T1000 (cell line): ENCODE data around the gene THRAP3.
"Not testable (repeated sequence)": the region's sequence is repeated elsewhere in the genome, so short reads cannot be mapped to it uniquely, and the experiment has no call there.

ENCODE experiments used
- DNase-seq: peaks from one replicate; lab custom pipeline; 2025; ENCODE audit warnings: mixed read lengths; lab: John Stamatoyannopoulos, UW

The THRAP3 gene

DNA sequence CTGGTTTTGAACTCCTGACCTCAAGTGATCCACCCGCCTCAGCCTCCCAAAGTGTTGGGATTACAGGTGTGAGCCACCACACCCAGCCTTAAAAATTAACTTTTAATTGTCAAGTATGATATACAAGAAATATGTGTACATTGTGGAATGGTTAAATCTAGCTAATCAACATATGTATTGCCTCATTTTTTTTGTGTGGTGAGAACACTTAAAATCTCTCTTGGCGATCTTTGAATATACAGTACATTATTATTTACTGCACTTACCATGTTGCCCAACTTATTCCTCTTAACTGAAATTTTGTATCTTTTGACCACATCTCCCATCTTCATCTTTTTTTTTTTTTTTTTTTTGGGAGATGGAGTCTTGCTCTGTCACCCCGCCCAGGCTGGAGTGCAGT is 23.3 kb downstream of the THRAP3 start:
- DNase-seq: no peak

DNA sequence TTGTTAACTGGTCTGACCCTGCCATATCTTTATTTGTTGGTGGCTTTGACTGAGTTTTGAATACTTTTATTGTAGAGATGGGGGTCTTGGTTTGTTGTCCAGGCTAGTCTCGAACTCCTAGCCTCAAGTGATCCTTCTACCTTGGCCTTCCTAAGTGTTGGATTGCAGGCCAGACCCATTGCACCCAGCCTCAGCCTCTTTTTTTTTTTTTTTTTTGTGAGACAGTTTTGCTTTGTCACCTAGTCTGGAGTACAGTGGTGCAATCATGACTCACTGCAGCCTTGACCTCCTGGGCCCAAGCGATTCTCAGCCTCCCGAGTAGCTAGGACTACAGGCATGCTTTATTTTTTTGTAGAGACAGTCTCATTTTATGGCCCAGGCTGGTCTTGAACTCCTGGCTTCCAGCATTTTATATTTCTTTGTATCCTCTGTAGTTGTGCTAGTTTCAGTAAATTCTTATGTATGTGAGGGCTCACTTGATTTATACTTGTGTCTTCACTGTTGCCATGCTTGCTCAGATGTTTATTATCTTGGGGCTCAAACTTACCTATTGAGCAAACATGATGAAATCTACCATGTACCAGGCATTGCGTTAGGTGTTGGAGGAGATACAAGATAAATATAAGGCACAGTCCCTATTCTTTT is 24.1 kb downstream of the THRAP3 start:
- peak; percentile 38 for DNase-seq

DNA sequence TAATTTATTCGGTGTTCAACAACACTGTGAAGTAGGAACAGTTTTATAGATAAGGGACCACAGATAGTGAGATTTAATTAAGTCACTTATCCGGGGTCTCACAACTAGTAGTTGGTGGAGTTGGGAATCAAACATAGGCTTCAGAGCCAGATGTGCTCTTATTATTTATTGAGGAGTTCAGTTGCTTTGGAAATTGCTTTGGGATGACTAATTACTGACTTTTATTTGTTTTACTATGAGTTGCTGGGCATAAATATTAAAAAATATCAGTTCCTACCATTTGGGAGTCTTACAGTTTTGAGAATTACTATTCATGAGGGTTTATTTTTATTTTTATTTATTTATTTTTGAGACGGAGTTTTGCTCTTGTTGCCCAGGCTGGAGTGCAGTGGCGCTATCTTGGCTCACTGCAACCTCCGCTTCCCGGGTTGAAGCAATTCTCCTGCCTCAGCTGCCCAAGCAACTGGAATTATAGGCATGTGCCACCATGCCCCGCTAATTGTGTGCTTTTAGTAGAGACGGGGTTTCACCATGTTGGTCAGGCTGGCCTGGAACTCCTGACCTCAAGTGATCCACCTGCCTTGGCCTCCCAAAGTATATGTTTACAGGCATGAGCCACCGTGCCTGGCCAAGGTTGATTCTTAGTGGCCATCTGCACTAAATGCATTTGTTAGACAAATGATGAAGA is 27.7 kb downstream of the THRAP3 start:
- no peak for DNase-seq

DNA sequence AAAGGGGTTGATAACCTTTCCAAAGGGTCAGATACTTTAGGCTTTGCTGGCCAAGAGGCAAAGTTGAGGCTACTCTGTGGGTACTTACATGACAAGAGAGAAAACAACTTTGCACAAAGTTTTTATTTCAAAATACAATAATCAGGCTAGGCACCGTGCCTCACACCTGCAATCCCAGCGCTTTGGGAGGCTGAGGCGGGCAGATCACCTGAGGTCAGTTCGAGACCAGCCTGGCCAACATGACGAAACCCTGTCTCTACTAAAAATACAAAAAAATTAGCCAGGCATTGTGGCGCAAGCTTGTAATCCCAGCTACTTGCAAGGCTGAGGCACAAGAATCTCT is 28.2 kb downstream of the THRAP3 start:
- DNase-seq: not testable (repeated sequence)

DNA sequence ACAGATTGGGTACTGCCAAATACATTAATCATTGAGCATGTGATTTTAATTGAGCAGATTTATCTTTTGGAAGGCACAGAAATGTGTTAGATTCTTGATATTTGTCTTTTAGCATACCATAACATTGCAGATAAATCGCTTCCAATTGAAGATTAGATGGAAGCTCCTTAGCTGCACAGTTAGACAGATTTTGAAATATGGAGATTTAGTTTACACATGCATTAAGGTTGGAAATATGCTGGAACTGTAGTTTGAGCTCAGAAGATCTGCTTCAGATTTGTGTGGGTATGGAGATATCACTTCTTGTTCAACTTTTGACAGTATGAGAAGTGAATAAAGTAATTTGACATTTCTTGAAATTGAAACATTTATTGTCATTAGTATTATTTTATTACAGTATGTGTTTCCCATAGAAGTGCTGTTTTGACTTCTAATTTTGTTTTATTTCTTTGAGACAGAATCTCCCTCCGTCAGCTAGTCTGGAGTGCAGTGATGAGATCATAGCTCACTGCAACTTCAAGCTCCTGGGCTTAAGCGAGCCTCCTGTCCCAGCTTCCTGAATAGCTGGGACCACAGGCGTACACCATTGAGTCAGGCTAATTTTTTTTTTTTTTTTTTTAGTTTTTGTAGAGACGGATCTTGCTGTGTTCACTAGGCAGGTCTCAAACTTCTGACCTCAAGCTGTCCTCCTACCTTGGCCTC is 29.1 kb downstream of the THRAP3 start:
- DNase-seq: no peak

DNA sequence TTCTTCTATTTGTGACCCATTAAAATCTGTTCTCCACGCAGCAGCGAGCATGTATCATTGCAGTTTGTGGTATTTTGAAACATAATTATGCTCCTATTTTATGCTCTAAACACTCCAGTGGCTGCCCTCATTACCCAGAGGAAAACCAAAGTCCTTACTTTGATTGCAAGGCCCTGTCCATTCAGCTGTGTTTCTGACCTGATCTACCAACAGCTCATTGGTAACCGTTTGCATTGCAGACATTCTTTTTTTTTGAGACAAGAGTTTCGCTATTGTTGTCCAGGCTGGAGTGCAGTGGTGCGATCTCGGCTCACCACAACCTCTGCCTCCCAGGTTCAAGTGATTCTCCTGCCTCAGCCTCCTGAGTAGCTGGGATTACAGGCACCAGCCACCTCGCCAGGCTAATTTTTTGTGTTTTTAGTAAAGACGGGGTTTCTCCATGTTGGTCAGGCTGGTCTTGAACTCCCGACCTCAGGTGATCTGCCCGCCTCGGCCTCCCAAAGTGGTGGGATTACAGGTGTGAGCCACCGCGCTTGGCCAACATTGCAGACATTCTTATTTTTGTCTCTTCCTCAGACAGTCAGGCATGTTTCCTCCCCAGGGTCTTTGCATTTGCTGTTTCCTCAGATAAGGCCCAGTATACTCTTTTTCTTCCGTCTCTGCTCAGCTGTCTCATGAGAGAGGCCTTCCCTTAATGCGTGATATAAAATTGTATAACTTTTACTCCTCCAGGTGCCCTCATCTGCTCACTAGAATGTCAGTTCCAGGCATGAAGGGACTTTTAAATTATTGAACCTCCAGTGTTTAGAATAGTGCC is 32.5 kb downstream of the THRAP3 start:
- DNase-seq: no peak

DNA sequence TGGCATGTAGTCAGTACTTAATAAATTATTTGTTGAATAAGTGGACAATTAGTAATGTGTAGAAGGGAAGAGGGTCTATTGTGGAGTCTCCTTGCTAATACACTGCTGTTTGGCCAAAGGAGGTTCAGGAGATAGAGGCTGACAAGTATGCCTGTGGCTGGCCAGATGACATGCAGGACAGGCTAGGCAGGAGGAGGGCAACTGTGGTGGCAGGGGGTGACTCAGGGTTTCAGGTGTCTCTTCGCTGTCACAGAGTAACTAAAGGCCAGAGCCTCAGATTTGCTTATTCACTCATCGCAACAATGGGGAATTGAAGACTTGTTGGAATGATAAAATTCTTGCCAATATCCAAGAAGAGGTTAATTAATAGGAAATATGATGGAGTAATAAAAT is 33.1 kb downstream of the THRAP3 start:
- DNase-seq: no peak

DNA sequence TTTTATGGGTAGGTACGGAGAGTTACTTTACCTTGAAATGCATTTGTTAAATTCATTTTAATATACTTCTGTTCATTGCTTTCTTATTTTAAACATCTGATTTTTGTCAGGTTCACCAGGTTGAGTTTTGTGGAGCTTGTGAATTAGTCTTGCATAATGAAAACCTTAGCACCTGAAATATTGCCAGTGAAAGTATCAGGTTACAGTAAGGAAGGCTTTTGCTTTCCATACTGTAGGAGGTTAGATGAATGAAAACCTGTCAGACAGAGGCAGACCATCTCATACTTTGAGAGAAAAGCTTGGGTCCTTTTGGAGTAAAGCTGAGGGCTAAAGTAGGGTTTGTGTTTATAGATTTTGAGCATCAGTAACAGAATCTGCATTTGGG is 34.7 kb downstream of the THRAP3 start:
- DNase-seq: no peak

DNA sequence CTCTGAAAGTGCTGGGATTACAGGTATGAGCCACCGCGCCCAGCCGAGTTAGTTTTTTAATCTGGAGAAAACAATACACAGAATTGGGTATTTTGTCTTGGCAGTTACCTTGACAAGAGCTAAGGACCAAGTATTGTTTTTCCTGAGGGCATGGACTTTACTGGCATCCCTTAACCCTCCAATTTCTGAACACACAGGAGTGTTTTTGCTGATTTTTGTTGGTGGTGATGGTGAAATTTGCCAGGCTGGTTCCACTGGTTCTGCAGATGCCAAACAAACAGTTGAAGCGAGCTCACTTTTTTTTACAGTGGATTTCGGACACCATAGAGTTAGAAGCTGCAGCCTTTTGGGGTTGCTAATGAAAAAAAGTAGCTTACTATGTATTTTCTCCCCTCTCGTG is 44.7 kb downstream of the THRAP3 start:
- DNase-seq: no peak

DNA sequence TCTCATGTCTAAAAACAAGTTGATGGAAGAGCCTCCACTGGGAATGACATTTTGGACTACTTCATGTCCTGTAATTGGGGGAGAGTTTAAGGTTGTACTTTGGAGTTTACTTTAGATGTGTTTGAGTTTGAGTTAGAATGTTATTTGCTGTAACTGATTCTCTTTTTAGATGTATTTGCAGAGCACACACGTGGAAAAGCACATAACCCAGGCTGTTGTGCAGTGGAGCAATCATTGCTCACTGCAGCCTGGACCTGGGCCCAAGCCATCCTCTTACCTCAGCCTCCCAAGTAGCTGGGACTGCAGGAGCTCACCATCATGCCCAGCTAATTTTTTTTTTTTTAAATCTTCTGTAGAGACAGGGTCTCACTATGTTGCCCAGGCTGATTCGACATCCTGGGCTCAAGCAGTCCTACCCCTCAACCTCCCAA is 45.2 kb downstream of the THRAP3 start:
- no peak for DNase-seq

DNA sequence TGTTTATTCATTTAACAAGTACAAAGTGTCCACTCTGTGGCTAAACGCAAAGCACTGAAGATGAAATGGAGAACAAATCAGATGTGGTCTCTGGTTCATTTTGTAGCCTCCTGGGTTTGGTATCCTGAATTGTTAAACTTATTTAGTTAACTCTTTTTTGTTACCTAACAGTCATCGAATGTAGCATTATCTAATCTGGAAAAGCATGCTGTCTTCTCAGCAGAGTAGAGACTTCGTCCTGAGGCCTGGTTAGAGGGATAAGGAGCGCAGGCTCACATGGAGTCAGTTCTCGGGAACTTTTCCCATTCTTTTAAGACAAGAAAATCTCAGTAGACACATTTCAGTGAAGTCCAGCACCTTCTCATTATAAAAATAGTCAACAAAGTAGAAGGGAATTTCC is 48.8 kb downstream of the THRAP3 start:
- DNase-seq: no peak

DNA sequence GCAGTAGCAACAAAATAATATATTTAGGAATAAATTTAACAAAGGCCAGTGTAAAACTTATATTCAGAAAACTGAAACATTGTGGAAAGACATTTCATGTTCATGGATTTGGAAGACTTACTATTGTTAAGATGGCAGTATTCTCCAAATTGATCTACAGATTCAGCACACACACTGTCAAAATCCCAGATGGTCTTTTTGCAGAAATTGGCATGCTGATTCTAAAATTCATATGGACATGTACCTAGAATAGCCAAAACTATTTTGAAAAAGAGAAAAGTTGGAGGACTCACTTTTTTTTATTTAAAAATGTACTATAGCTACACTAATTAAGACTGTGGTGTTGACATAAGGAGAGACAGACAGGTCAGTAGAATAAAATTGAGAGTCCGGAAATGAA is 50.0 kb downstream of the THRAP3 start:
- no peak for DNase-seq

DNA sequence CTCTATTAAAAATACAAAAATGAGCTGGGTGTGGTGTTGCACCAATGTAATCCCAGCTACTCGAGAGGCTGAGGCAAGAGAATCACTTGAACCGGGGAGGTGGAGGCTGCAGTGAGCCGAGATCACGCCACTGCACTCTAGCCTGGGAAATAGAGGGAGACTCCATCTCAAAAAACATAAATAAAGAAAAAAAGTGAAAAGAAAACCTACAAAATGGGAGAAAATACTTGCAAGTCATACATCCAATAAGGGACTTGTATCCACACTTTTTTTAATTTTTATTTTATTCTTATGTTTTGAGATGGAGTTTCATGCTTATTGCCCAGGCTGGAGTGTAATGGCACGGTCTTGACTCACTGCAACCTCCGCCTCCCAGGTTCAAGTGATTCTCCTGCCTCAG is 52.4 kb downstream of the THRAP3 start:
- DNase-seq: no peak

DNA sequence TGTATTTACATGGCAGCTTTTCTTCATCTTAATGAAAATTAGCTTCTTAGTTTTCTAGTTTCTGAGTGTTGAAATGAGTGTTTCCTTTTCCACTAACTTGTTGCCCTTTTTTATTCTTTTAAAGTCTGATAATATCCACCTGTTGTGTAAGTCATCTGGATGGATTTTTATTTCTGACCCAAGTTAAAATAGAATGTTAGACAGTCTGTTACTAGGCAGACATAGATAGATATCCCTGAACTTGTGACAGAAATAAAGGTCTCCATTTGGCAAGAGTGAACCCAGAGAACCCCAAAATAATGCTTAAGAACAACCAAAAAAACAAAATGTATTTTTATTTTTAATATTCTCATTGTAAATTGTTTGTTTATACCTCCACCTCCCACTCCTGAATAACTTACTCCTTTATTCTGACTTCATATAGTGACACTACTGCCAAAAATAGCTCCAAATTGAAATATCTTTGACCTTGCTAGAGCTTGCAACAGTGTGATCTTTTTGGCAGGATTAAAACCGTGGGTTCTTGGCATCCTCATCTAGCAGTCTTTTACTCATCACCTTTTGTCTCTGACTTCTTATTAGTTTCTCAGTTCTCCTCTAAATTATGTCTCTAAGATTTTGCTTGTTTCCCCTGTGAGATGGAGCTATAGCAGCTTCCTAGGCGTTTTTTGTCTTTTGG is 55.0 kb downstream of the THRAP3 start:
- no peak for DNase-seq

DNA sequence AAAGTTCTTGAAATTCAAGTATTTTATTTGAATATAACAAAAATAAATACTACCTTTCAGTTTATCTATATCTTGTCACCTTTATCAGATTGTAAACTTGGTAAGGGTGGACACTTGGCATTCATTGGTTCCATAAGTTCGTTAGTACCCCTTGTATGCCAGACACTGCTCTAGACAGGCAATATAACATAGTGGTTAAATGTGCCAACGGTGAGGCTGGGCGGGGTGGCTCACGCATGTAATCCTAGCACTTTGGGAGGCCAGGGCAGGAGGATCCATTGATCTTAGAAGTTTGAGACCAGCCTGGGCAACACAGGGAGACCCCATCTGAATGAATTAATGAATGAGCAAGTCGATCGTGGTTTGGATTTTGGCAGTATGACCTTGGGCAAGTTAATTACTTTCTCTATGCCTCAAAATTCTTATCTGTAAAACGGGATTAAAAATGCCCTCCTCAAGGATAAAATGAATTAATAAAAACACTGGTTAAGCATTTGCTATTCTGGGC is 55.6 kb downstream of the THRAP3 start:
- no peak for DNase-seq

DNA sequence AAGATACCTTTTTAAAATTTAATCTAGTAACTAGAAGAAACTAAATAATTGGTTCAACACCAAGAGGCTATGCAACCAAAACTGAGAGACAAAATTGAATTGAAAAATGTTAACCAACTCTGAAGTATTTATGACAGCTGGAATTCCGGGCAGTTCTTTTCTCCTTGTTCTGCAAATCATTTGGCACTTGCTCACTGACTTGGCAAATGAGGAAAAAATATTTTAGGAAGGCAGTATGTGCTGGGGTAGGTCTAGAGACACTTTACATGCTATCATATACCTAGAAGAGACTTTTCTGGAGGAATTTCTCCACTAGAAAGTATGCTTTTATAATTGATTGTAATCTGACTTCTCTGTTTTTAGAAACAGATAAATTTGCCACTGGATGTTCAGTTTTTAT is 59.8 kb downstream of the THRAP3 start:
- no peak for DNase-seq

DNA sequence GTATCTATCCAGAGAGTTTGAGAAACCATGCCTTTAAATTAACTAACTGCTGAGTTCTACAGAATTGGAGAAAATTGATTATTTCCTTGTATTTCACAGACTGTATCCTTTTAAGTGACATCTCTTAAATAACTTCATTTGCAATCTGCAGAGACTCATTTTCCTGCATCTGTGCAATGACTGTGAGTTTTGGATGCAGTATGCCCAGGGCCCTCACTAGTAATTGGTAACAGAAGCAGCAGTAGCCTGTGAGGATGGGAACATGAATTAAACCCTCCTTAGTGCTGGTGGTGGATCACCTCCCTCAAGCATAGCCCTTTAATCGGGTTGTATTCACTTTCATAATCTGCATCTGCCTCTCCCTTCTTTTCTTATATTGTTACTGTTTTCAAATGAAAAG is 60.3 kb downstream of the THRAP3 start:
- DNase-seq: no peak

DNA sequence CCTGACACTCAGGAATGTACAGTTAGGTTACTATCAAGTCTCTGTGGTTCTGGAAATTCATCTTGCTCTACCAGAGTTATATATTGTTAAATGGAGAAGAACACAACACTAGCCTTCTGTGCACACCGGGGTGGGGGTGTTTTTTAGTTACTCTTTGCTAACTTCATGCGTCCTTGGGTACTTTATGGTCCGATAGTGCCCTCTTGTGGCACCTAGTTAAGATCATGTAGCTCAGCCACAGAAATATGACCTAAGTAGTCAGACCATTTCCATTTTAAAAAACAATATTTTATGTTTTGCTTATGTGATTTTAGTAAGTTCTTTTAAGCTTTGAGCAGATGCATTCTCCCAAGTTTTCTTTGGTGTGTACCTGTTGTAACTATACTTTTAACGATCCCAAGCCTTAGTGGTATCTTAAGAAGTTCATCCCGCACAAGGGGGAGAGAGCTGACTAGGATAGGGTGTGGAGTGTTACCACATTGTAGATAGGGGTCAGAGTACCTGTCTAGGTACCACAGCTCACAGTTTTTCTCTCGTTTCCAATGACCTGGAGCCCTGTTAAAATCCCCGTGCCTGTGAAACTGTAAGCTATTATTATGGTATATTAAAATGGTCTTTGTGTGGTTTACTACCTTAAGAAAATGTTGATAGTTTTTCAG is 61.3 kb downstream of the THRAP3 start:
- peak; percentile 10 for DNase-seq

DNA sequence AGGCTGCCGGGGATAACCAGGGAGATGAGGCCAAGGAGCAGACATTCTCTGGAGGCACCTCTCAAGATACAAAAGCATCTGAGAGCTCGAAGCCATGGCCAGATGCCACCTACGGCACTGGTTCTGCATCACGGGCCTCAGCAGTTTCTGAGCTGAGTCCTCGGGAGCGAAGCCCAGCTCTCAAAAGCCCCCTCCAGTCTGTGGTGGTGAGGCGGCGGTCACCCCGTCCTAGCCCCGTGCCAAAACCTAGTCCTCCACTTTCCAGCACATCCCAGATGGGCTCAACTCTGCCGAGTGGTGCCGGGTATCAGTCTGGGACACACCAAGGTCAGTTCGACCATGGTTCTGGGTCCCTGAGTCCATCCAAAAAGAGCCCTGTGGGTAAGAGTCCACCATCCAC is 62.6 kb downstream of the THRAP3 start:
- no peak for DNase-seq

DNA sequence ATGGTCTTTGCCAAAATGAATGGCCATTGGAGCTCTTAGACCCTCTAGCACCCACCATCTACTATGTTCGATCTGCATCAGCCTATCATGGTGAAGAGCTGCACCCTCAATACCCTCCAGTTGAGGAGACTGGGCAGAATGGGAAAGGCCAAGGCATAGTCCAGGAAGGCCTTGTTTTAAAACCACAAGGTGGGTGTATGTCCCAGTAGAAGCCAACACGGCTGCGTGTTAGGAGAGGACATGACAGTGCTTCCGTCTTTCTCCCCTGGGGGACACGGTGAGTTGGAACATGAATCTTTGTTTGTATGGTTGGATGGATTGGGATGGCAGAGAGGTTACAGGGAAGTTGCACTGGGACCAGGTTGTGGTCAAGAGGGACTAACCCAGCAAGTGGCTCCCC is 63.4 kb downstream of the THRAP3 start:
- DNase-seq: no peak

DNA sequence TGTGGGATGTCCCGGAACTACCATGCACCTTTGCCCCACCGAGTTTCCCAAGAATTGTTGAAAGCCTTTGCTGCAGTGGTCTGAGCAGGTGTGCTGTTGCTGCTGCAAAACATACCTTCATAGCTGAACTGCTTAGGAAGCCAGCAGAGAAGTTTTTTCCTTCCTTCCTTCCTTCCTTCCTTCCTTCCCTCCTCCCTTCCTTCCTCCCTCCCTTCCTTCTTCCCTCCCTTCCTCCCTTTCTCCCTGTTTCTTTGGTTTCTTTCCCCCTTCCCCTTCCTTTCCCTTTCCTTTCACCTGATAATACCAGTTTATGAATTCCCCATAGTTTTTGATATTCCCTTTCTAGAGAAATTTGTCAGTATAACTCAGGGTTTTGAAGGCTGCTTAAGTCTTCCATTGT is 71.1 kb downstream of the THRAP3 start:
- no peak for DNase-seq
